Omental fat pad (tissue), 4 donors: ENCODE measurements around the gene TJAP1. TPM values are rescaled to one million over a fixed set of nuclear protein-coding genes. Genes with fewer than 3 reads are reported as not detected.
"Not testable (repeated sequence)": the region's sequence is repeated elsewhere in the genome, so short reads cannot be mapped to it uniquely, and the experiment has no call there.

Source experiments
- ATAC-seq: fragments of 150-250 bp; one replicate; pipeline ENCODE4 v1.9.1; 2016; ENCODE audit warnings: mild to moderate bottlenecking, moderate library complexity; ENCODE audit not compliant: low FRiP score
- DNase-seq: peaks from one replicate; pipeline ENCODE4 v3.0.0-alpha.2; 2019; ENCODE audit warnings: low spot score
- total RNA-seq, 4 donors: library from RNA; depleted of rRNA; stranded (reverse); fragments of >200 nt; gene quantifications; one replicate each; pipeline ENCODE4 v1.1.0, GENCODE V29; 2016
- TF ChIP-seq, protein P1 (sequence below), 3 donors: fragments of 450-650 bp; IDR thresholded peaks; one replicate each; pipeline ENCODE4 v1.5.1; 2016 to 2017; ENCODE audit warnings: antibody characterized with exemption in 3 of 3, mild to moderate bottlenecking in 3 of 3, moderate library complexity in 2 of 3

Gene TJAP1
- total RNA-seq, 4 donors from 2014 or later = 12.6 to 23.5 (median 15.7) TPM

DNA sequence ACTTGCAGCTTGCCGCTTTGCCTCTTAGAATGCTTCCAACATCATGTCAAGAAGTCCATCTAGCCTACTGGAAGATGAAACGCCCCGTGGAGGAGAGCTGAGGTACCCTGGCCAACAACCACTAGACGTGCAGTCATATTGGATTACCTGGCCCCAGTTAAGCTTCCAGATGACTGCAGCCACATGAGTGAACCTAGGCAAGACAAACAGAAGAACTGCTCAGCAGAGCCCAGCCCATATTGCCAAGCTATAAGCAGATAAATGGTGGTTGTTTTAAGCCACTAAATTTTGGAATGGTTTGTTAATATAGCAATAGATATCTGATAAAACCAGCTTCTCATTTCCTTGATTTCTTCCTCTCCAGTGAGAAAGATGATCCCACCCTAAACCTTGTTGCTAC, 17.3 kb upstream of the TJAP1 start:
- TF ChIP-seq, protein P1, sequence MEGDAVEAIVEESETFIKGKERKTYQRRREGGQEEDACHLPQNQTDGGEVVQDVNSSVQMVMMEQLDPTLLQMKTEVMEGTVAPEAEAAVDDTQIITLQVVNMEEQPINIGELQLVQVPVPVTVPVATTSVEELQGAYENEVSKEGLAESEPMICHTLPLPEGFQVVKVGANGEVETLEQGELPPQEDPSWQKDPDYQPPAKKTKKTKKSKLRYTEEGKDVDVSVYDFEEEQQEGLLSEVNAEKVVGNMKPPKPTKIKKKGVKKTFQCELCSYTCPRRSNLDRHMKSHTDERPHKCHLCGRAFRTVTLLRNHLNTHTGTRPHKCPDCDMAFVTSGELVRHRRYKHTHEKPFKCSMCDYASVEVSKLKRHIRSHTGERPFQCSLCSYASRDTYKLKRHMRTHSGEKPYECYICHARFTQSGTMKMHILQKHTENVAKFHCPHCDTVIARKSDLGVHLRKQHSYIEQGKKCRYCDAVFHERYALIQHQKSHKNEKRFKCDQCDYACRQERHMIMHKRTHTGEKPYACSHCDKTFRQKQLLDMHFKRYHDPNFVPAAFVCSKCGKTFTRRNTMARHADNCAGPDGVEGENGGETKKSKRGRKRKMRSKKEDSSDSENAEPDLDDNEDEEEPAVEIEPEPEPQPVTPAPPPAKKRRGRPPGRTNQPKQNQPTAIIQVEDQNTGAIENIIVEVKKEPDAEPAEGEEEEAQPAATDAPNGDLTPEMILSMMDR (IDR thresholded peaks at IDR 0.05) = no peak
- ATAC-seq (no peak), DNase-seq (no peak)

DNA sequence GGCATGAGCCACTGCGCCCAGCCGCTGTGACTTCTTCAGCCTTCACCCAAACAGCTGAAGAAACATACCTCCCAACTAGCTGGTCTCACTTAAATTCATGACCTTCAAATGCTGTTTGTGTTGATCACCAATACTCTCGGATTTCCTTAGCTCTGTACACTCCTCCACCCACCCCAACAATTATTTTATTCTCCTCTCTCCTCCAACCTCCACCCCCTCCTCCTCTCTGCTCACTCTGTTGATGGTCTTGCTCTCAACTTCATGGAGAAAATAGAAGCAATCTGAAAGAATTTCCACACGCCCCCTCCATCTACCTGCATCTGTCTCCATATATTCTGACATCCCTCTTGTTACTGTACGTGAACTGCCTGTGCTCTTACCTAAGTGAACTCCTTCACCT, 15.4 kb upstream of the TJAP1 start:
- no peak for DNase-seq
- no peak for ATAC-seq
- TF ChIP-seq, protein P1 (IDR thresholded peaks at IDR 0.05) = no peak

DNA sequence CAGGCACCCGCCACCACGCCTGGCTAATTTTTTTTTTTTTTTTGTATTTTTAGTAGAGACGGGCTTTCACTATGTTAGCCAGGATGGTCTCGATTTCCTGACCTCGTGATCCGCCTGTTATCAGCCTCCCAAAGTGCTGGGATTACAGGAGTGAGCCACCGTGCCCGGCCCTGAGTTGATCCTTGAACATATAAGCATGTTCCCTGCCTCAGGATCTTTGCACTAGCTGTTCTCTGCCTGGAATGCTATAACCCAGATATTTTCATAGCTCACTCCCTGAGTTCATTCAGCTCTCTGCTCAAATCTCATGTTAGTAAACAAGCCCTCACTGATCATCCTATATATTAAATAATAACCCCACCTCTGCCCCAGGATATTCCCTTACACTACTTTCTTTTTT, 13.0 kb upstream of the TJAP1 start:
- no peak for ATAC-seq
- TF ChIP-seq, protein P1 (IDR thresholded peaks at IDR 0.05) = no peak
- DNase-seq = no peak

DNA sequence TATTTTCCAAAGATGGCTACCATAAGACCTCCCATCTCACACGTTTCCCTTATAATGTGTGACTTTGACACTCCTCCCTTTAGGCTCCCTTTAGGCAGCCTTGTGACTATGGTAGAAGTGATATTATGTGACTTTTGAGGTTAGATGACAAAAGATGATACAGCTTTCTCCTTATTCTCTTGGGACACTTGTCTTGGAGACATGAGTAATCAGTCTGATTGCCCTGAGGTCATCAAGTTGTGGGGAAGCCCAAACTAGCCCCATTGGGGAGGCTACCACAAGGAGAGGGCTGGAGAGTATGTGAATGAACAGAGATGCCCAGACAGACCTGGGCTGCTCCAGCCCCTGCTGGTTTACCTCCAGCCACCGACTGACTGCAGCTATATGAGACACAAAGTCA, 11.4 kb upstream of the TJAP1 start:
- no peak for ATAC-seq
- TF ChIP-seq, protein P1 (IDR thresholded peaks at IDR 0.05) = no peak
- no peak for DNase-seq

DNA sequence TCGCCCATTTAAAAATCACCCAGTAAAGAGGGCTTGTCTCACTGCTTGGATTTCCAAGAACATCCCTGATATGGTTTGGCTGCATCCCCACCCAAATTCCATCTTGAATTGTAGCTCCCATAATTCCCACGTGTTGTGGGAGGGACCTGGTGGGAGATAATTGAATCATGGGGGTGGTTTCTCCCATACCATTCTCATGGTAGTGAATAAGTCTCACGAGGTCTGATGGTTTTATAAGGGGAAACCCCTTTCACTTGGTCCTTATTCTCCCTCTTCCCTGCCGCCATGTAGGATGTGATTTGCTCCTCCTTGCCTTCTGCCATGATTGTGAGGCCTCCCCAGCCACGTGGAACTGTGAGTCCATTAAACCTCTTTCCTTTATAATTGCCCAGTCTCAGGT, 10.1 kb upstream of the TJAP1 start:
- not testable (repeated sequence) for DNase-seq, ATAC-seq

DNA sequence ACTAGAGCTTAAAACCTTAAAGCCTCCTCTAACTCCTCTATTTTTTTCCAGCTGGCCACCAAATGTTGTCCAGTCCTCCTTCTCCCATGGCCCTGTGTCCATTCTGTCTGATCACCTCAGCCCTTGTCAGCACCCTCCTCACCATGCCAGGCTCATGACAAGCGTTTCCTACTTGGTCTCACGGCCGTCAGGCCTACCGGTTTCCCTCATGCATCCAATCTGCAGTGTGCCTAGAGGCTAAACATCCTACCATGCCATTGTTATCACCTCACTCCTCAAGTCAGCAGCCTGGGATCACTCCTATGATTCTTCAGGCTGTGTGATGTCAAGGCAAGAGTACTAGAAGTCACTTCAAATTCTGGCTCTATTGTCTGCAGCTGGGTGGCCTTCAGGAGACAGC, 9.6 kb upstream of the TJAP1 start:
- TF ChIP-seq, protein P1 (IDR thresholded peaks at IDR 0.05) = no peak
- DNase-seq (no peak), ATAC-seq (no peak)

DNA sequence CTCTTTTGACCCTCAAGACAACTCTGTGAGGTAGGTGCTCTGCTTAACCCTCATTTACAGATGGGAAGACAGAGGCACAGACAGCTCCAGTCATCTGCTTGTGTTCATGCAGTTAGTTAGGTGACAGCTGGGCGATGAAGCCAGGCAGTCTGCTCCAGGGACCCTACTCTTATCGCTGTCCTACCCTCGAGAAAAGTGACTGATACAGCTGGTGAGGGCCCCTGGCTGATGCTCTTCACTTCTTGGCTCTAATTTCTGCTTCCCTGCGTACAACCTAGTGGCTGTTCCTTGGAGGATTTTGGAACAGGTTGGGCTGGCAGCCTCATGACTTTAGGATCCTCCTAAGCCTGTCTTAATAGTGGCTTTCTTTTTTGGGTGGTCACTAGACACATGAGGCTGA, 9.1 kb upstream of the TJAP1 start:
- no peak for DNase-seq
- ATAC-seq = no peak
- TF ChIP-seq, protein P1 (IDR thresholded peaks at IDR 0.05) = no peak
